Endothelial cell of umbilical vein (primary cell): ENCODE measurements around the gene PTPRD.

ENCODE experiments used
- EZH2 ChIP-seq: IDR thresholded peaks from 2 replicates; pipeline ENCODE4 v1.6.1; 2012; ENCODE audit warnings: borderline replicate concordance, low read depth, mild to moderate bottlenecking, moderate library complexity, low read length, inconsistent platforms; ENCODE audit not compliant: severe bottlenecking
- FOS ChIP-seq: IDR thresholded peaks from 2 replicates; pipeline ENCODE4 v1.6.1; 2011; ENCODE audit warnings: mild to moderate bottlenecking, low read length, moderate library complexity, borderline replicate concordance; ENCODE audit not compliant: insufficient read depth
- MAX ChIP-seq: IDR thresholded peaks from 2 replicates; pipeline ENCODE4 v1.6.1; 2011; ENCODE audit not compliant: insufficient read depth, insufficient read length
- MYC ChIP-seq: IDR thresholded peaks from one replicate; pipeline ENCODE4 v1.6.1; 2011; ENCODE audit warnings: mild to moderate bottlenecking, low read depth, low read length
- POLR2A ChIP-seq: IDR thresholded peaks from 2 replicates; pipeline ENCODE4 v1.6.1; 2012; ENCODE audit warnings: low read depth, mild to moderate bottlenecking, control low read depth, low read length
- POLR2AphosphoS5 ChIP-seq: IDR thresholded peaks from 2 replicates; pipeline ENCODE4 v1.6.1; 2012; ENCODE audit warnings: low read depth, mild to moderate bottlenecking, control low read depth, low read length, moderate library complexity; ENCODE audit not compliant: insufficient read depth
- TF ChIP-seq, protein P1 (sequence below), 2 donors: IDR thresholded peaks; 1 replicate in 1 of 2; 2 replicates in 1 of 2; pipeline ENCODE4 v1.5.1; 2011; ENCODE audit warnings: low read length in 2 of 2, mild to moderate bottlenecking in 2 of 2, moderate library complexity in 2 of 2, control low read depth in 1 of 2, inconsistent platforms in 1 of 2, low read depth in 1 of 2; ENCODE audit not compliant: insufficient read depth in 1 of 2; ENCODE audit errors: extremely low read depth in 1 of 2

DNA sequence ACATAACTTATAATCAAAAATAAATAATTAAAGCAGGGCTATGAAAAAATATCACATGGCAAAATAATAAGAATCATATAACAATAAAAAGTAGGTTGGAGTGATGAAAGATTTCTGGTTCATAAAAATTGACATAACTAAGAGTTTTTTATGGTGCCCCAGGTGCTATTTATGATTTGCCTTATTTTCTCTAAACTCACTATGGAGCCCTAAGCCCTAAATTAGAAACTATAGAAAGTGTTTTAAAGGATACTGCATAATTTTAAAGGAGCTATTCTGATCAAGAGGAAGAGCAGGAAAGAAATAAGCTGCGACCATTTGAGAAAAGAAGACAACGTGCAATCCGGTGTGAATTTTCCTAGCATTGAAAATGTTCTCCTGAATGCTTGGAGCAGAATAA, 2178.2 kb downstream of the PTPRD start:
- TF ChIP-seq, protein P1, sequence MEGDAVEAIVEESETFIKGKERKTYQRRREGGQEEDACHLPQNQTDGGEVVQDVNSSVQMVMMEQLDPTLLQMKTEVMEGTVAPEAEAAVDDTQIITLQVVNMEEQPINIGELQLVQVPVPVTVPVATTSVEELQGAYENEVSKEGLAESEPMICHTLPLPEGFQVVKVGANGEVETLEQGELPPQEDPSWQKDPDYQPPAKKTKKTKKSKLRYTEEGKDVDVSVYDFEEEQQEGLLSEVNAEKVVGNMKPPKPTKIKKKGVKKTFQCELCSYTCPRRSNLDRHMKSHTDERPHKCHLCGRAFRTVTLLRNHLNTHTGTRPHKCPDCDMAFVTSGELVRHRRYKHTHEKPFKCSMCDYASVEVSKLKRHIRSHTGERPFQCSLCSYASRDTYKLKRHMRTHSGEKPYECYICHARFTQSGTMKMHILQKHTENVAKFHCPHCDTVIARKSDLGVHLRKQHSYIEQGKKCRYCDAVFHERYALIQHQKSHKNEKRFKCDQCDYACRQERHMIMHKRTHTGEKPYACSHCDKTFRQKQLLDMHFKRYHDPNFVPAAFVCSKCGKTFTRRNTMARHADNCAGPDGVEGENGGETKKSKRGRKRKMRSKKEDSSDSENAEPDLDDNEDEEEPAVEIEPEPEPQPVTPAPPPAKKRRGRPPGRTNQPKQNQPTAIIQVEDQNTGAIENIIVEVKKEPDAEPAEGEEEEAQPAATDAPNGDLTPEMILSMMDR (IDR thresholded peaks at IDR 0.05; ENCODE audit: extremely low read depth in 1 of 2, insufficient read depth in 1 of 2, low read depth in 1 of 2, low read length in 2 of 2): no peak
- TF ChIP-seq POLR2A (no peak), MYC (no peak), EZH2 (no peak), POLR2AphosphoS5 (no peak), FOS (no peak), MAX (no peak)
